HG02938 (cell line): ENCODE results near the gene CLK2.

Experiments used
- ATAC-seq: cut with Tn5 transposase; IDR thresholded peaks from one replicate; pipeline ENCODE4 v1.9.1; 2021; ENCODE audit warnings: mild to moderate bottlenecking, moderate library complexity; ENCODE audit not compliant: unreplicated experiment

The CLK2 gene

DNA sequence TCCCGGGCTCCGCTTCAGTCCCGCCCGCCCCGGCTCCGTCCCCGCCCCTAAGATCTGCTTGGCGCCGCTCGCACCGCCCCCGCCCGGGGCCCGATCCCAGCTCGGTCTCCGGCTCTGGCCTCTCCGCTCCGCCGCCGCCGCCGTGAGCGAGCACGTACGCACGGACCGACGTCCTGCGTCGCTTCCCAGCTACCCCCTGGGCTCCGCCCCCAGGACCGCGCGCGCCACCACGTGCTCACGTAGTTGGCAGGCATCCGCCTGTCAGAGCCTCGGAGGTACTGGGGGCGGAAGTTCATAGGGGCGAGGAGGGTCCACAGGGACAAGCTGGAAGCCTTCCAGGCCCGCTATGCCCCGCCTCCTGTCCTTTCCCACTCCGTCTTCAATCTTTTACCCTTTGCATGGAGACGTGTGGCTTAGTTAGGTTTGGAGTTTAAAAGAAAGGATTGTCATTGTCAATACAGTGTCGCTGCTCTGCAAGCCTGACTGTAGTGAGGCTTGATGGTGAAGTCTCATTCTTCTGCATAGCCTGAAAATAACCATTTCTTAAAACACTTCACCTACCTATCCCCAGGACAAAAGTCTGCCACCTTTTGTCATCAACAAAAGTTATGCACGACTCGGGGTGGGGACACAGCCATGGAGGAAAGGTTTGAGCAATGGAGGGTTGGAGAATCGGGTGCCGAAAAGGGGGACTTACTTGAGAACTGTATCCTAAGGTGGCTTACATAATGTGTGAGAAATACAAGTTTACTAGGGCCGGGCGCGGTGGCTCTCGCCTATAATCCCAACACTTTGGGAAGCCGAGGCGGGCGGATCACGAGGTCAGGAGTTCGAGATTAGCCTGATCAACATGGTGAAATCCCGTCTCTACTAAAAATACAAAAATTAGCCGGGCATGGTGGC, at the start of gene CLK2:
CLK2 (minus strand) TSS at position 162 of the 903 bp plus-strand sequence. CDS start 2,527 bp downstream, outside the sequence.
- peak; percentile 76 for ATAC-seq

DNA sequence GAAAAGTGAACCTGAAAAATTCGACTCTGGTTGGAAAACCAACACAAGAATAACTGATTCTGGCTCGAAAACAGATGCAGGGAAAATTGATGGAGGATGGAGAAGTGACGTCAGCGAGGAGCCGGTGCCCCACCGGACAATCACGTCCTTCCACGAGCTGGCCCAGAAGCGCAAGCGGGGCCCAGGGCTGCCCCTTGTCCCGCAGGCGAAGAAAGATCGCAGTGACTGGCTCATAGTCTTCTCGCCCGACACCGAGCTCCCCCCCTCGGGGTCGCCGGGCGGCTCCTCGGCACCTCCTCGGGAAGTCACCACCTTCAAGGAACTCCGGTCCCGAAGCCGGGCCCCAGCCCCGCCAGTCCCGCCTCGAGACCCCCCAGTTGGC, 49.3 kb upstream of the CLK2 start:
- ATAC-seq: no peak

DNA sequence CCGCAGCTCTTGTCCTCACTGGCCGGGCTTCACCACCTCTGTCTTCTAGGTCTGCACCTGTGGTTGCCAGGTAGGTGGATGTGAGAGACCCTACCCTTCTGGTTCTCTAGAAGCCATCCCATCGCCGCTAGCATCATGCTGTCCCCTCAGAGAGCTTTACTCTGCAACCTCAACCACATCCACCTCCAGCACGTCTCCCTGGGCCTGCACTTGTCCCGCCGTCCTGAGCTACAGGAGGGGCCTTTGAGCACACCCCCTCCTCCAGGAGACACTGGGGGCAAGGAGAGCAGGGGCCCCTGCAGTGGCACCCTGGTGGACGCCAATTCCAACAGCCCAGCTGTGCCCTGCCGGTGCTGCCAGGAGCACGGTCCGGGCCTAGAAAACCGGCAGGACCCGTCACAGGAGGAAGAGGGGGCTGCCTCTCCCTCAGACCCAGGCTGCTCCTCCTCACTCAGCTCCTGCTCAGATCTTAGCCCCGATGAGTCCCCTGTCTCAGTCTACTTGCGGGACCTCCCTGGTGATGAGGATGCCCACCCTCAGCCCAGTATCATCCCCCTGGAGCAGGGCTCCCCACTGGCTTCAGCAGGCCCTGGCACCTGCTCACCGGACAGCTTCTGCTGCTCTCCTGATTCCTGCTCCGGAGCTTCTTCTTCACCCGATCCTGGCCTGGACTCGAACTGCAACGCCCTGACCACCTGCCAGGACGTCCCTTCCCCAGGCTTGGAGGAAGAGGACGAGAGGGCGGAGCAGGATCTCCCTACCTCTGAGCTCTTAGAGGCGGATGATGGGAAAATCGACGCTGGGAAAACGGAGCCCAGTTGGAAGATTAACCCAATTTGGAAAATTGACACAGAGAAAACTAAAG, 48.6 kb upstream of the CLK2 start:
- ATAC-seq: no peak

DNA sequence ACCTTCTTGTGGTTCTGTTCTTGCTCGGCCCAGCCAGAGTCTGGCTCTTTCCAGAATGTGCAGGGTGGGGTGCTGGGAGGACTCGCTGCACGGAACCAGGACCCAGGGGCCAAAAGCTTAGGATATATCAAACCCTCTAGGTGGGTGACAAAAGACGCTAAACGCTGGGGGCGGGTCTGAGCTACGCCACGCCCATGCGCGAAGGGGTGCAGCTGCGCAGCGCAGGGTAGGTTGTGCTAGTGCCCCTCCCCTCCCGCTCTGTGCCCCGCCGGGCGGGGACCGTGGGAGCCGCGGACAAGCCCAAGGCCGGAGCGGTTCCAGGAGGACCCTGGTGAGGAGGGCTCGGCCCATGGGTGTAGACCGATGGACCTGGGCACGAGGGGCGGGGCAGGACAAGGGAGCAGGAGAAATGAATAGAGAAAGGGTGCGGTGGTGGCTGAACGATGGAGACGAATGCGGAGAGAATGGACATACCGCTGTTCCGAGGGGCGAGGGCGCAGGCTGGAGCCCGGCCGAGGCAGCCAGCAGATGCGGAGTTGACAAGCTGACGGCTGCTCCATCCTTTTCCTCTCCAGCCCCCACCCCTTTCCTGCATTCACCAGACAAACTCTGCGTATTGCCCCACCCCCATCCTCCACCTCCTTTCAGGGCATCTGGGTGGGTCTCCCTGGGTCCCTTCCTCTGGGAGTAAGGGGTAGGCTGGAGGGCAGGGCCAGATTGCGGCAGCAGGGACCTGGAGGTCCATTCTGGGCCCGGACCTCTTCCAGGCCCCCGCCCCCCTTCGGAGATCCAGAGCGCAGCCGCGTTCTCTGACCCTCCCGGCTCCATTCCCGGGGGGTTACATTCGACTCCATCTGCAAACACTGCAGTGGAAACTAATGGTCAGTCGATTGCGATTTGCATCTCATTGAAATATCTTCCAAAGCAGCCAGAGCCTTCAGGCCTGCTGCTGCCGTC, 47.6 kb upstream of the CLK2 start, which contains the start of gene RUSC1:
RUSC1 (plus strand) TSS at position 234 of the 957 bp plus-strand sequence. CDS start 880 bp downstream, outside the sequence.
- no peak for ATAC-seq

DNA sequence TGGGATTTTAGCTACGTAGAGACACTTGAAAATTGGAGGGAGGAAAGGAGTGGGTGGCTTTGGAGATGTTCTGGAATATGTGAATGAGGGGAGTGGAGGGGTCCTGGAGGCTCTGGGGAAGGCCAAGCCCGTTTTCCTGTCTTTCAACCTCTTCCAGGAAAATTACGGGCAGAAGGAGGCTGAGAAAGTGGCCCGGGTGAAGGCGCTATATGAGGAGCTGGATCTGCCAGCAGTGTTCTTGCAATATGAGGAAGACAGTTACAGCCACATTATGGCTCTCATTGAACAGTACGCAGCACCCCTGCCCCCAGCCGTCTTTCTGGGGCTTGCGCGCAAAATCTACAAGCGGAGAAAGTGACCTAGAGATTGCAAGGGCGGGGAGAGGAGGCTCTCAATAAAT, 46.9 kb upstream of the CLK2 start:
- ATAC-seq: no peak

DNA sequence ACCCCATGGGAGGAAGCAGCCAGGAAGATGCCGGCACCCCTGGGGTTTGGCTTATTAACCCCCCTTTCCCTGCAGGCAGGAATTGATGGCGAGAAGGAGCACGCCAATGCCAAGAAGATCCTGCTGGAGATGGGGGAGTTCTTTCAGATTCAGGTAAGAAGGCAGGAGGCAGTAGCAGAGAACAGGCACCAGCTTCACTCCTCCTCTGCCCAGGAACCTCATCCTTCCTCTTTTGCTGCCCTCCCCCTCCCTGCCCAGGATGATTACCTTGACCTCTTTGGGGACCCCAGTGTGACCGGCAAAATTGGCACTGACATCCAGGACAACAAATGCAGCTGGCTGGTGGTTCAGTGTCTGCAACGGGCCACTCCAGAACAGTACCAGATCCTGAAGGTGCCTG, 46.2 kb upstream of the CLK2 start:
- no peak for ATAC-seq

DNA sequence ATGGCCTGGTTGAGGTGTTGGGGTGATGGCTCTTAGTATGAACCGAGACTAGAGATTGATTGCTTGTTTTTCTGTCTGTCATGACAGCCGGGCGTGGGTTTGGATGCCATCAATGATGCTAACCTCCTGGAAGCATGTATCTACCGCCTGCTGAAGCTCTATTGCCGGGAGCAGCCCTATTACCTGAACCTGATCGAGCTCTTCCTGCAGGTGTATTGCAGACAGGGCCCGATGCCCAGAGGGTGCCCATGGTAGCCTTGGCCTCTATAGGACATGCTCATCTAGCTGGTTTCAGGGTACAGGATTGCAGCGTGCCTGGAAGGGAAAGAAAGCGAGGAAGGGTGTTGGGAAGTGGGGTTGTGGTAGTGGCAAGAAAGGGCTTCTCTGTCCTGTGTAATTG, 44.8 kb upstream of the CLK2 start:
- no peak for ATAC-seq

DNA sequence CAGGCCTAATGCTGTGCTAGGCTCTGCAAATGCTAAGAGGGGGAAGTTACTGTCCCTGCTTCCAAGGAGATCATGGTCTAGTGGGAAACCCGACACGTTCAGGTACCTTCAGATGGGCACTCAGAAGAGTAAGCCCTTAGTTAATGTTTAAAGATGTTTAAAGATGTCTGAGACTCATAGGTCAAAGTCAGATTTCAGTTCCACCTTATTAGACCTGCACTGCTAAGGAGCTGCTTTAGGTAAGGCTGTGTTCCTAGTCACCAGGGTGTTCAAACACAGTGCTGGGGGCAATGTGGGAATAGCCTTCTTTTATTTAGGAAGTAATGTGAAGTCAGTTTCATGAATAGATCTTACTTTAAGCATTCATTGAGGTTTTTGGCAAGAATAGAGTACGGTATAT, 43.6 kb upstream of the CLK2 start:
- no peak for ATAC-seq

DNA sequence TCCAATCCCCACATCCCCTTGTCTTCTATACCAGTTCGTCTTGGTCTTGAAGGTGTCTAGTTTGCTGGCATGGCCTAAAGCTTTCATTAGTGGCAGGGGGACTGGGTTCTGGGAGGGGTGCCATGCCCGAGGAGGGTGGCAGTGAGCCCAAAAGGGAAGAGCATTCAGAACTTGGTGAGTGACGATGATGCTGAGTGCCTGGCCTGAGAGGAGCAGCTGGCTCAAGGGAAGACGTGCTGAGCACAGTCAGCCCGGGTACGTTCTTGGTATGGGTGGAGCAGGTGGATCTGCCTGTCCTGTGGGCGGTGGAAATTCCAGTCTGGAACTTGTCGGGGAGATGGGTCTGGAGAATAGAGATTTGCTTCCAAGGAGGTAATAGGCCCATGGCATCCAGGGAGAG, 40.0 kb upstream of the CLK2 start:
- ATAC-seq: no peak

DNA sequence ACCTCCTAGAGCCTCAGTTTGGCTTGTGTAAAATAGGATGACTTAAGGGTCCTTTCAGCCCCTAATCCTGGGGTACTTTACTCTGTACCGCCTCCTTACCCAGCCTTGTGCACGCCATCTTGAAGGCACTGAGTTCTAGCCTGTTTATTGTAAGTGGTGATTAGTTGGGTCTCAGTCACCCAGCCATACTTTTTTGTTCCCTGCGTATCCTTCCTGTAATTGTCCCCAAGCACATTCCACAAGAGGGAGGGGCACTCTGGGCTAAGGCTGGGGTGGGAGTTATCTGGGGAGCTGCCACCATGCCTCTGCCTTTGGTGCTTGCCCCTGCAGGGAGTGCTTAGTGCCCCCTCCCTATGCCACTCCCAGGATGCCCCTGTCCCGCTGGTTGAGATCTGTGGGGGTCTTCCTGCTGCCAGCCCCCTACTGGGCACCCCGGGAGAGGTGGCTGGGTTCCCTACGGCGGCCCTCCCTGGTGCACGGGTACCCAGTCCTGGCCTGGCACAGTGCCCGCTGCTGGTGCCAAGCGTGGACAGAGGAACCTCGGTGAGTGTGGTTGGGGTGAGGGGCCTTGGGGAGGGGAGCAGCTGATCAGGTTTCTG, 36.2 kb upstream of the CLK2 start:
- ATAC-seq: no peak

DNA sequence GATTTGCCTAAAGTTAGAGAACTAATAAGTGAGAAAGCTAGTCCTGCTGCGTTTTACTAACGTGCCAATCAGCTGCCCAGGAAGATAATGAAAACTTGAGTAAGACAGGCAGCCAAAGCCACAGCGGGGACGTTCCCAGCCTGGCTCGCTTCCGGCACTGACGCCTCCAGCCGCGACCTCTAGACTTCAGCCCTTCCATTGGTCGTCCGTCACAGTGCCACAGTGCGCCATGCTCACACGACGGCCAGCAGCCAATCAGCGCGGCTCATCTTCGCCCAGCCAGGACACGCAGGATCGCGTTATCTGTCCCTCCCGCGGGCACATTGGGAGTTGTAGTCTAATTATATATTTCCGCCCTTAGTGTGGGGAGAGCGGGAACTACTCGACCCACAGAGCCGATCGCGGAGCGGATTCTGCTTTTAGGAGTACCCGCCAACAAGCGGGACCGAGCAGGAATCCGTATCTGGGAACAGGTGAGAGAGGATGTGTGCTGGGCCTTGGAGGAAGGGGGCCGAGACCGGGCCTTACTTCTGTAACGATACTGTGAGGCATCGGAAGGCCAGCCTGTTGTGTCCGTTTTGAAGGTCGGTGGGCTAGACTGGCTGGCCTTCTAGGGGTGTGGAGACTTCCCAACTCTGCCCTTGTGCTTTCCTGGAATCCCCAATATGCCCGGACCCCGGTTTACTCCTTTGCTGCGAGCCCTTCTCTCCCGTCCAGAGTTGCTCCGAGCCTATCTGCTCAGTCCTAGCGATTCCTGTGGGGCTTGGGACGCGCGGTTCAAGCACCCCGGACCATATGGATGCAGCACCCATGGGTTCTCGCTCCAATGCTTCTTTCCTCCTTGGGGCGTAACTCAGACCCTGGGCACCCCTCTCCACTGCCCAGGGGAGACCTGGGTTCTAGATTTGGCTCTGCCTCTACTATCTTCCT, 35.5 kb upstream of the CLK2 start, which contains the start of gene FDPS:
FDPS (plus strand) TSS at position 374 of the 930 bp plus-strand sequence. CDS start 924 bp downstream, outside the sequence.
- peak; percentile 93 for ATAC-seq

DNA sequence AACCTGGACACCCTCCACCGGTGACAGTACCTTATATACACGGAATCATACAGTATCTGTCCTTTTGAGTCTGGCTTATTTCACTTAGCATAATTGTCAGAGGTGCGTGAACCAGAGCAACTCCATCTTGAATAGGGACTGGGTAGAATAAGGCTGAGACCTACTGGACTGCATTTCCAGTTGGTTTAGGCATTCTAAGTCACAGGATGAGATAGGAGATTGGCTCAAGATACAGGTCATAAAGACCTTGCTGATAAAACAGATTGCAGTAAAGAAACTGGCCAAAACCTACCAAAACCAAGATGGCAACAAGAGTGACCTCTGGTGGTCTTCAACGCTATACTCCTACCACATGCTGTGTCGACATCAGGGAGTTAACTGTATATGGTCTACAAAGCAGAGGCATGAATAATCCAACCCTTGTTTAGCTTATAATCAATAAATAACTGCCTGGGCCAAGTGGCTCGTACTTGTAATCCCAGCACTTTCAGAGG, 34.0 kb upstream of the CLK2 start:
- no peak for ATAC-seq

DNA sequence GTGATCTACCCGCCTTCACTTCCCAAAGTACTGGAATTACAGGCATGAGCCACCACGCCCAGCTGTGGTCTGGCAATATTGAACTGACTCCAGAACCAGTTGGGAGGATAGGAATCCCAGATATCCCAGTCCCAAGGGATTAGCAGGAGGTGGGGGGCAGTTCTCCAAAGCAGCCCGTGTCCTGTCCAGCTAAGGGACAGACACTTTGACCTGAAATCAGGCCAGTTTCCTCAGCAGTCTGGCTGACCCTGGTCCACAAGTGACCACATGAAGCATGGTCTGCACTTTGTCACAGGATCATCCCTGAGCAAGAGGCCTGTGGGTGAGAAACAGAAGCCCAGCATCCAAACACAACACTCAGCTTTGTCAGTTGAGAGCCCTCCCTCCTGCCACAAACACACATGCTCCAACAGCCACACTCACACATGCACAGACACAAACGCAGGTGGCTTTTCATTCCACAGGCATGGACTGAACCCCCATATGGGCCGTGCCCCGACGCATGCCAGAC, 32.6 kb upstream of the CLK2 start:
- no peak for ATAC-seq

DNA sequence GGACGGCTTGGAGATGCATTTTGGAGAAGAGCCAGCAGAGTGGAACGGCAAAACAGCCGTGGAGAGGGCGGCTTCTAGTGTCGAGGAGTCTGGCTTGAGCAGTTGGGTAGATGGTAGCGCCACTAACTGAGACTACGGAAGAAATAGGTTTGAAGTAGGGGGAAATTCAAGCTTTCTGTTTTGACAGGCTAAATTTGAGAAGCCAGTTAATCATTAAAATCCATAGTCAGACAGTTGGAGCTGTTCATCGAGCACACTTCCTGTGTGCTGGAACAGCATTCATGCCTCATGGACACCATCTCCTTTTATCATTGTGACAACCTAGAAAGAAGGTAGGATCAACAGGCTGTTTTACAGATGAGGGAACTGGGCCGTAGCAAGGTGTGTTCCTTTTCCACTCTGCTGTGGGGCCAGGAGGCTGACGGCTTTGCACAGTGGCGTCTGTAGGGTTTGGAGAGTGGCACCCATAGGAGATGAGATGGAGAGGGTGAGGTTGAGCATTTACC, 31.3 kb upstream of the CLK2 start:
- no peak for ATAC-seq

DNA sequence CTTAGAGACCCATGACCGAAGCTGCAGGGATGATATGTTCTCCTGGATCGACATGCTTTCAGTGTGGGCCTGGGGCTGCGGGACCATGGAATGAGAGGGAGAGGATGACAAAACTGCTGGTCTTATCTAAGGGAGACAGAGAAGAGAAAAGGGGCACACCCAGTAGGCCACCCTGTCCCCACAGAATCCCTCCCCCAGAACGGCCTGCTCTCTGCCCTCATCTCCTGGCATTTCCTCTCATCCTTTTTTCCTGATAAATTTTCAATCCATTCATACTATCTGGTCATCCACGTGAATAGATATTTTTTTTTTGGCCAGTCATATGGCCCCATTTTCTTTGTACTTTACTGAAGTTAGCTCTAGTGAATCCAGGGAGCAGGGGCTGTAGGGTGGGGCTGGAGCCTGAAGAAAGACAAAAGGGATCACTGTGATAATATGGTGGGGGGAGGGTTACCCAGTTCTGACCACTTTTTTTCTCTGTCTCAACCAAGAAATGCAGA, 28.1 kb upstream of the CLK2 start, which contains the start of gene PKLR:
PKLR (minus strand) TSS at position 97 of the 500 bp plus-strand sequence; CDS start at position 54, 43 bp downstream.
- ATAC-seq: no peak

DNA sequence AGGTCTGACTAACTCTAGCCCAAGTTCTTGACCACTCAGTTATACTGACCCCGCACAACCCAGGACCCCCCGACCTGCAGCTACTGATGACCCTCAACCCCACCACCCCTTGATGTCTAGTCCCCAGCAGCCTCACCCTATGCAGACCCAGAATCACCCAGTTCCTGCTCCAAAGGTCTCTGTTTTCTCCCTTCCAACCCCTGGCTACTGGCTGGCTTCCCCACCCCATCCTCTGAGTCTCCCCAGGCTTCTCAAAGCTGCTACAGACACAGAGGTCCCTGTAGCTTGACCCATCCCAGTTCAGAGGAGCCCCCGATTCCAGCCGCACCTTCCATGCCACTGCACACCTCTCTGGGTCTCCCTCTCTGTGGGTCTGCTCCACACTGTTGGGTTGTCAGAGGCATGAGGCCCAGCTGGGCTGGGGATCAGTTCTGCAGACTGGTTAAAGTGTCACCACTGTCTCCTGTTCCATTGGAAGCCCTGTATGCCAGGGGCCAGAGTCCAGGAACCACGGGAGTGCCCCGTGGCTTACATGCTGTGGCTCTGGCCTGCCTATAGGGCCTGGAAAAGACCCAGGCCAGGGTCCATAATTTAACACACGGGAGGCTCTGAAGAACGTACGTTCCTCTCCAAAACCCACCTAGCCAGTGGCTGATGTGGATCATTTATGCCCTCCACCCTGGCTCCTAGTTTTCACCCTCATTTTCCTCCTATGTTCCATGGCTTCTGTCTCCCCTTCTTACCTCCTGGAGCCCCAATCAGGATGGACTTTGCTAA, 27.4 kb upstream of the CLK2 start:
- no peak for ATAC-seq

DNA sequence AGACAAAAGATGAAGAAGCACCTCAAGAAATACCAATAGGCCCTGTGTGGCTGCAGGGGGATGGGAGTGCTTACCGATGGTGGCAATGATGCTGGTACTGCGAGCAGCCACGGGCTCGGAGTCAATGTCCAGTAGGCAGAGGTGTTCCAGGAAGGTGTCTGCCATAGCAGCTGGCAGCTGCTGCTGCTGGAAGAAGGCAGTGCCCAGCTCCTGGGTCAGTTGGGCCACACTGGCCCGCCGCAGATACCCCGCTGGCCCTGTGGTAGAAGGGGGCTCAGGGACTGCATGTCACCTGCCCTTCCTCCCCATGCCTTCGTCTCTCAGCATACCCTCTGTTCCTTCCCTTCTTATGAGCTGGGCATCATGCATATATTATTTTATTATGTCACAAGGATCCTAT, 26.7 kb upstream of the CLK2 start:
- ATAC-seq: no peak
